Amniotic epithelial cell (primary cell): ENCODE data around the gene LRCH1.

Source experiments
- DNase-seq: peaks from one replicate; pipeline ENCODE4 v3.0.0-alpha.2; 2010; ENCODE audit warnings: low read depth

Gene LRCH1

DNA sequence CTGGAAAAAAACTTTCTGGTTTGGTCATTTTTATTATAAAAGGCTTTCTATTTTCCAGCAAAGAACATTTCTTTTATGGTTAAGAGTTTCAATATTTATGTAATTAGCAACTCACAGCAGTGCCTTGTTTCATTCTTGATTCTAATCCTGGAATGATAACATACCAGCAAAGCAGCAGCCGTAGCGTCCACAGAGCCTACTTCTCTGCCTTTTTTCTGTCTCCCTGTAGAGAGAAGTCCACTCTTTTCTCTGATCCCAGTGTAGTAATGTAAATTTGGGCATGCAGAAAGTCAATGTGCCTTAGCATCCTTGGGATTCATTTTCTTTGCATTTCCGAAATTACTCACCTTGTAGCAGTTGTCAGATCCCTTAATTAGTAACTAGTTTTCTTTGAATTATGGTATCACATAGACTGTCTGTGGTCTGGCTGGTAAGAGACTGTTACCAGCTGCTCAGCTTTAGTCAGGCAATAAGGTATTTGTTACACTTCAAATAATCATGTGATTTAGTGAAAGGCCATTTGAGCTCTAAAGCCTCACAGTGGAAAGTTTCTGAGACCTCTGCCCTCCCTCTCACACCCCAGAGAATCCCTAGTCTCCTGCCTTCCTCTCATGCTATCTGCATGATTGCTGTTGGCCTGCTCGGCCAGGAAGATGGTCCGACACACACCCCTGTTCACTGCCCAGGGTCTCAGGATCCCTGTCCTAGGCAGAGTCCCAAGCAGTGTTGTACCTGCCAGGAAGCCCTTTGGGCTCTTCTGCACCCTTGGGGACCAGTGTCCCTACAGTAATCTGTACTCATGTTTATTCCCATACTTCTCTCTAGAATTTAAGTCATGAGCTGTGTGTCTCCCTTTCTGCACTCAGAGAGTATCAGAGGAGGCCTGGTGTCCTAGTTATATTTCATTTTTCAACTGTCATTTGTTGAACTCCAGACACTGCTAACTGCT, 86.3 kb downstream of the LRCH1 start:
- peak; percentile 40 for DNase-seq

DNA sequence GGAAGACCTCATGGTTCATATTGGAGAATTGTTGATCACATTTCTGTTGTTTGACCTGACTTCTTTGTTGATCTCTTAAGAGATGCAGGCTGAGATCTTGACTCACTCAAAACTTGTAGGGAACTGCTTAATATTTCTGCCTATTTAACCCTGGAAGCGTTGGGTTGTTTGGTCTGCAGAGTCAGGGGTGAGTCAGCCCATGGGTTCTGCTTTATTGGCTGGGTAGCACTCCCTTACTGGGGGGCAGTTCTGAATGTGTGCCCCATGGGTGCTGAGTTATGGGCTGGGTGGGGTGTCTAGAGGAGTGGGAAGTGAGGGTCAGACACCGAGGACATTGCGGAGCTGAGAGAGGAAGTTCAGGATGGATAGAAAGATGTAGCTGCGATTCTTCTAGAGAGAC, 87.9 kb downstream of the LRCH1 start:
- DNase-seq: peak; percentile 69

DNA sequence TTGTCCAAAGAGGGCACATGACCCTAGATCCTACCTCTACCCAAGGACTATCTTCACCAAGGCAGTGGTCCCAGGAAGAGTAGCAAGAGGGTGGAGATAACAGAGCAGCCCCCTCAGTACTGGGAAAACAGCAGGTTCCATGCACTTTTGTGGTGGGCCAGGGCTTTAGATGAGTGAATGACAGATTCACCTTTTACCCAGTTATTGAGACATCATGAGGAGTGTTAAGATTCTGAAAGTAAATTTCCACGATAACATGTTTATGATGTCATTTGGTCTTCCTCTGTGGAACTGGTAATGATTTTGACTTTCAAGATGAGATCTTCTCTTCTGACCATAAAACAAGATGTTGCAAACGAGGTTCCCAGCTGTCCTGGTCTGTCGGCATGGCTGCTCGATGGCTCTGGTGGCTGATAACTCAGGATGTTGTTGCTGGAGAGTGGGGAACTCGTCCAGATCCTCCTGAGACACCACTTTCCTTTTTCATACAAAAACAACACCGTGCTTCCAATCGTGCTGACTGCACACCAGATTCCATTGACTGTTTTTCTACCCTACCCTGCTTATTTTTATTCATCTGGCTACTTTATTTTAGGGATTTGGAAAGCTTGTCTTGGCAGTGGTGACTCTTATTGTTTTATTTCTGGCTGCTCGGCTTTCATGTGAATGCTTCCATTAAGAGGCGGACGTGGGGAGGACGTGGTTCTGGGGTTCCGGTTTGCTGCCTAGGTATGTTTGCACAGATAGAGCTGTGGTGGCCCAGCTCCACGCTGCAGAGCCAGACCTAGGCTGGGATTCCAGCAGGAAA, 88.5 kb downstream of the LRCH1 start:
- no peak for DNase-seq

DNA sequence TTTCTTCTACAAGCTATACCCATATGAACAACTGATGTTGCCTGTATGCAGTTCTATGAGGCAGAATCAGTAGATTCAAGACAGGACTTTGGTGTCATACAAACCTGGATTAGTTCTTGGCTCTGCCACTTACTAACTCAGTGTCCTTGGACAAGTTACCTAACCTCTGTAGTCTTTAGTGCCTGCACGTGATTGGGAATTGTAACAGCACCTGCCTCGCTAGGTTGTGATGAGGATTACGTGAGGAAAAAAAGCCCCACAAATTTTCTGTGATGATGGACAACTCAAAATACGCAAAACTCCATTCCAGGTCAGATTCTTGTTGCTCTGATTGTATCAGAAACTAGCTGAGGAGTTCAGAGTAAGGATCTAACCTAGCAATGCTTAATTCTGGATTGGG, 89.3 kb downstream of the LRCH1 start:
- no peak for DNase-seq

DNA sequence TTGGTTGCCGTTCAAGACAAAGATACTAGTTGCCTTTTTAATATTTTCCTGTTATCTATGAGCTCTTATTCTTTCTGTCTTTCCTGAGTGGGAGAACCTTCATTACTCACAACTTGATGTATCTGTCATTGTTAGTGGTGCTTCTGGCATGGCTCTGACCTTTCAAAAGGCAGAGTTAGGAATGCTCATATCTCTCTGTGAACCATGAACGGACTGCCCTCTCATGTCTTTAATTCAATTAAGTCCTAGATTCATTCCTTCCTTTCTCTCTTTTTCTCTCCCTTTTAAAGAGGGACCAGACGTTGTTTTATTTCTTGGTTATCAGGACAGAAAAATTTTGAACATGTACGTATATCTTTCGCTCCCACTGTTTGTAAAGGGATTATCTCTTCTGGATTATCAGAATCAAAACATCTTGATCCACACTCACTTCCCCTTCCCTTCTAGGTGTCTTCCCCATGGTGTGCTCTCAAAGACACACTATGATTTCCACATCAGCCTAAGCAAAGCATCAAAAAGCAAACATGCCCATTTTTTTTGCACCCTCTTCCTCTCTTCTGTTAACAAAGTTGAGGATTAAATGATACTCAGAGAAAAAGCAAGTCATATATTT, 90.3 kb downstream of the LRCH1 start:
- DNase-seq: peak; percentile 92

DNA sequence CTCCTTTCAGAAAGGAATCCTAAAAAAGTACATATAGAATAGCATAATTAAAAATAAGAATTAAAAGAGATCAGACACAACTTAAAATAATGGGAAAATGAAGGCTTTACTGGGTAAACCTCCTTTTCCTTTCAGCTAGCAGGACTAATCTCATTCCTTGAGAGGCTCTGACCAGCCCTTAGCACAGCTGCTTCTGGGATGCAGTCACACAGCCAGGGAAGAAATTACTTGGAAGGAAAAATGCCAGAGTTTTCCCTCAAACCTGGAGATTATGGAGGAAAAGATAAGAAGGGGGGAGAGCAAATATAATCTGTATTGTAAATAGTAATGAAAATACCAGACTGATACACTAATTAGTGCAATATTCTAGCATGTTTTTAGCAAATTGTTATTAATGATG, 91.8 kb downstream of the LRCH1 start:
- DNase-seq: peak; percentile 37

DNA sequence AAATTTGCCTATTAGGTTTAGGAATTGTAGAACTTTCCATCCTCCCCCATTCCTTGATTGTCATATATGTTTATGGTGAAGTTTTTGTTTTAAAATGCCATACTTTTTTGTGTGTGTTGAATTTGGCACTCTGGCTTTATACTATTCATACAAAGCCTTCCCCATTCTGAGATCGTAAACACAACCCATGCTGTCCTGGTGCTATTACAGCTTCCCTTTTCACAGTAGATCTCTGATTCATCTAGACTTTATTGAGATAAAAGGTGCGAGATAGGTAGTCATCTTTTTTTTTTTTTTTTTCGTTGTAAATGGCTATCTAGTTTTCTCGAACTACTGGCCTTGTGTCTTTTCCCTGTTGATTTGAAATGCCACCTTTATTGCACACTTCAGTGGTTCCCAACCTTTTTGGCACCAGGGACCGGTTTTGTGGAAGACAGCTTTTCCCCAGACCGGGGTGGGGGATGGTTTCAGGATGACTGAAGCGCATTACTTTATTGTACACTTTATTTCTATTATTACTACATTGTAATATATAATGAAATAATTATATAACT, 94.6 kb downstream of the LRCH1 start:
- DNase-seq: no peak

DNA sequence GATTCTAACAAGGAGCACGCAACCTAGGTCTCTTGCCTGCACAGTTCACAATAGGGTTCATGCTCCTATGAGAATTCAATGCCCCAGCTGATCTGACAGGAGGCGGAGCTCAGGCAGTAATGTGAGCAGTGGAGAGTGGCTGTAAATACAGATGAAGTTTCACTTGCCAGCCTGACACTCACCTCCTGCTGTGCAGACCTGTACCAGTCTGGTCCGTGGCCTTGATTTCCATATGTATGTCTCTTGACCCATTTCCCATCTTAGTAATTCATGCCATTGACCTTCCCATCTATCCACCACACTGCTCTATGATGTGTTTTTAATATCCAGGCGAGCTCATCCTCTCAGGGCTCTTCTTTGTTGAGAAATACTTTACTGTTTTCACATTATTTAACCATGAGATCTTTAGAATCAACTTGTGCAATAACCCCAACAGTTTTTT, 95.2 kb downstream of the LRCH1 start:
- DNase-seq: peak; percentile 89

DNA sequence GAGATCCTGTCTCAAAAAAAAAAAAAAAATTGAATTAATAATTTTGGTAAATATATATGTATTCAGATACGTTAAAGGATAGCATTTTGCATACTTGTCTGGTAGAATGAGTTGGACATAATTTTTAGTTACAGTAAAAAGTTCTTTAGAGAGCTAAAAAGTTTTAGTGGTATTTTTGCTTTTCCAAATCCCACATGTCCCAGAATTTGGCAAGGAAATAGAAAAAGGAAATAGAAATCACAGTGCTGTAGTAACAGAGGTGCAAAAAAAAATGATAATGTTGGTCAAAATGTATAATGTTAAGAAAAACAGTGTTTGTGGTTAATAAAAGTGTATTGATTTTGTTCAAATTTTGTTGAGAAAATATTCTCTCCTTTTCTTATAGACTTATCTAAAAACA, 96.8 kb downstream of the LRCH1 start:
- no peak for DNase-seq

DNA sequence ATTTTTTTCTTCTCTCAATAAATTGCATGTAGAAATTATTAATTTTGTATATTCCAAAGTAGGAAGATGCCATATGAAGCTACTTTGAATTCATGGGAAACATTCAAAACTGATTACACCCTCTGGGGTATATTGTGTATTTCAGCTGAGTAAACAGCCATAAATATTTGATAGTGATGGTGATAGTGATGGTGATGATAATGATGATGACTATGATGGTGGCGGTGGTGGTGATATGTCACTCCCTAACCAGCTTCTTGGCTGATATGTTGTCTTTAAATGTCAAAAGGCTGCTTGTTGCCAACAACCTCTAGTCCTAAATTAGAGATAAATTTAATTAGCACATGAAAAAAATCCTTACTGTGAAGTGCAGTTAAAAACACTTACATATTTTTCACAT, 102.0 kb downstream of the LRCH1 start:
- no peak for DNase-seq

DNA sequence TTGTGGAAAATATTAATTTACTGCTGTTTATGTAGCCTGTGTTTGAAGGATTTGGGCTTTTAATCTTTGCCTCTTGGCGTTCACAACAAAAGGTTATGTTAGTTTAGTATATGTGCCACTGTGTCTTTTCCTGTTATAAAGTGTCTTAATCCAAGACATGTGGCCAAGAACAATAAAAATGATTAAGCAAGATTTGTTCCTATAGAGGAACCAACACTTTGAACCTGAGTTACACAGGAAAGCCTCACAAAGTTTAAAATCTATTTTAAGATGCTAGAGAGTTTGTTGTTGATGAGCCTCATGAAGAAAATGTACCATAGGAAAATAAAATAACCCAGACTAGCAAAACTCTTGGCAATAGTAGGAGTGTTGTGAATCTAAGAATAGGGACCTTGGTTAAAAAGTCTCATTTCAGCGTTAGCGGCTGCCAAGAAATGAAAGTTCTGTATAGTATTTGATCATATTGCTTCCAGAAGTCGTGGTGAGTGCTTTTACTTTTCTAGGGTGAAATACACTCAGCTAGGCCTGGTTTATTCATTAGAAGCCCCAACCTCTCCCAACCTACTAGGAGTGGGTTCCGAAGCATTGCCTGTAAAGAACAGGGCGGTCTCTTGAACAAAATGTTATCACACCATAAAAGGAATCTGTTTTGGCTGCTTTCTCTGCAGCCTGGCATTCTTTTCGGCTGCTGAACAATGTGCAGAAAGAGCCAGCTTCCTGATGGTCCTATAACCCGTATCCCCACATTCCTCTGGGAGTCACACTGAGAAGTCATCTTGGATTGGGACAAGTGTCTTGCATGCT, 102.6 kb downstream of the LRCH1 start:
- DNase-seq: no peak

DNA sequence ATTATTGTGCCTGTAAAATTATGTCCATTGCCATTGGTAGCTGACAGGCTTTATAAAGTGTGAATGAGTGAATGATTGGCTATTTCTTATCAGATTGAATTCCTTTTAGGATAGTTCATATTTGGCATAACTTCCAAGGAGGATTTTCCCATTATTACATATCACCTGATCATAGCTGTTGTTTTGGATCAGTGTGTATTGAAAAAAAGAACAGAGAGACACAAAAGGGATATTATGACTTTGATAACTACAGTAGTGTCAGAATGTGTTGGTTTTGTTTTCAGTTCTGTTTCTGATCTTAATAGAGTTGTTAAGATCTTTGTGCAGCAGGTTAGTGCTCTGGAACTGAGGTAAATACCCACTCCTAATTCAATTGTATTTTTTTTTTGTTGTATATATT, 103.8 kb downstream of the LRCH1 start:
- DNase-seq: no peak

DNA sequence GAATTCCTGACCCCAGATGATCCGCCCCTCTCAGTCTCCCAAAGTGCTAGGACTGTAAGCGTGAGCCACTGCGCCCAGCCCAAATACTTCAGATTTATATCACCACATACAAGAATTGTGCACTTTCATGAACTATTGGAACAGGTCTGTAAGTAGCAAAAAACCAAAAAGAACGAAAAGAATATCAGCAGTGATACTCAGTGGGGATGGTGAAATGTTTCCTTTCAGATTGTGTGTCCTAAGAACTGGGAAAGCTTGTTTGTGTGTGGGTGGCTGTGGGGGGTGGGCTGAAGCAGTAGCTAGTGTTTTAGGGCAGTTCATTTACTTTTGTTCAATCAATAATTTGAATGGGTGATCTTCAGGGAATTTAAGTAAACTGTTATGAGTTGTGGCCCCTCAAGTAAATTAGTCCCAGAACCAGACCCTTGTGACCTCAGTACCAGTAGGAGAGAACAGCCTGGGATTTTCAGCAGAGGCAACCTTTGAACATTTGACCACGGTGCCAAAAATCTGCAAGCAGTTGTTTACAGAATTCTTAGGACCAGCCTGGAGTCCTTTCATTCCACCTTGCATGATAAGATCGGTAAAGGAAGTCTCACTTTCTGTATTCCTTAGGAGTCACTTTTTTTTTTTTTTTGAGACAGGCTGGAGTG, 106.6 kb downstream of the LRCH1 start:
- no peak for DNase-seq

DNA sequence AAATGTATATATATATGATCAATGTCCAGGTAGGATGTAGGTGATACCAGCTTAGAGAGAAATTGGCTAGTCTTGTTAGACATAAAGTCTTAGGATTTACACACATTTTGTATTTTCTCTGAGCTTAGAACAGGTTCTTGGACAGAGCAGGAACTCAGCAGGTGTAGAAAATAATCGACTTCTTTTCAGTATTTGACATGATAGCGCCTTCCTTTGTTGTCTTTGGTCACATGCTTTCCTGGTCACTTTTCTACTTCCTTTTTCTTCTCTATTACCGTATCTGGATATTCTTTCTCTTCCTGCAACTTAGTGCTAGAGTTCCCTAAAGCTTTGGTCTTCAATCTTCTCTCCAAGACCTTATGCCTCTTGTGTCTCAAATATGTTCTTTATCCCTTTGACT, 107.4 kb downstream of the LRCH1 start:
- DNase-seq: no peak

DNA sequence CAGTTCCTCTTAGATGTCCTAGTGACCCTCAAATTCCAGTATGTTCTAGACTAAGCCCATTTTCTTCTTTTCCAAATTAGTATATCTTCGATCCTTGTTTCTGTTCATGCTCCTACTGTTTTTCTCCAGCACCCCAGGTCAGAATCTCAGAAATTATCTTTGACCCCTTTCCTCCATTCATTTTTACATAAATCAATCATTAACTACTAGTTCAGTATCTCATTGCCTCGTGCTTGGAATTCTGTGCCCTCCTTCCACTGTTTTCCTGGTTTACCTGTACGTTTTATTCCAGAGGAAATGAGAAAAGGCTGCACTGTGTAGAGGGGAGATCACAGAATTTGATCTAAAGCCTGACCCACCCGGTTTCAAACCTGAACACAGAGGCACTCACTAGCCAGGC, 107.9 kb downstream of the LRCH1 start:
- no peak for DNase-seq

DNA sequence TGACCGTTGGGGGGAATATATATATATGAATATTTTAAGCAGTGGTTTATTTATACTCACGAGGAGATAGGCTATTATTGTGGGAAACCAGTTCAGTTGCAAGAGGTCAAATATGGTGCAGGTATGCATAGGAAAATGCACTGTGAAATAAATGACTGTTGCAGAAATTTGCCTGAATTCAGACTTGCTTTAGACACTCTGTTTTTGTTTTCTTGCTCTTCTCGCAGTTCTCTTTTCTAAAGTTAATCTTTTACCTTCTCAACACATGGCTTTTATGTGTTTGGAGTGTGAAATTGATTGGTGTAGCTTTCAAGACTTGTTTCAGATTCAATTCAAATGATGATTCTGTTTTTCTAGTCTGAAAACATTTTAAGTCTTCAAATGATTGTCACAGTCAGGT, 109.7 kb downstream of the LRCH1 start:
- DNase-seq: no peak

DNA sequence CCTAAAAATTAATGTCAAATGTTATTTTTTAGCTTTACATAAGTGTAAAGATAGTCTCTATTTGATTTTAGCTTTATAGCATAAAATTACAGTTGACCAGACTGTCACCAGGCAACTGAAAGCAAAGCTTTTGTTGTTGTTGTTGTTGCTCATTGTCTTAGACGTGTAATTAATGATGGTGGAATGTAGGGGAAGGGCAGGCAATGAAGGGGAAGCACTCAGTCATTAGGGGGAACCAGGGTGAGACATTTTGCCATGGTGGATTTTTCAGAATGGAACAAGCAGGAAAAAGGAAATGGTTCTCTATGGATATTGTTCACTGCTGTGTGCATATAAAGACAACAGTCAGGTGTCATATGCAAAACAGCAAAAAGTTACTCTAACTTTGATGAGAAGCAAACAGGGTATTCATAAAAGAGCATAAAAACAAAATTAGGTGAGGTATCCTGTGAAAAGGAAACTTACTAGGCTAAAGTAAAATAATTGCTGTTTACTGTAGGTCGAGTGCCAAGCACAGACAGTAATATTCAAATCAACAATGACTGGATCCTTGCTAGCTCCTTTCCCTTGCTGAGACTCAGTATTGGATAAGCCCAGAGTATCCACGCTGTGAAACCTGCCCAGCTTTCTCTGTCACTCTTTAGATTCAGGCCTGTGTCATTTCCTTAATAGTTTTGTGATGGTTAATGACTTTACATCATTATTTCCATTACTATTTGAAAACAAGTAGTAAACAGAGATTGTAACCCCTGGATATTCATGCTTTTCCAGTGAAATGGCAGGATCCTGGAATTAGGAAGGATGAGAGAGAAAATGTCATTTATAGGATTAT, 110.5 kb downstream of the LRCH1 start:
- DNase-seq: no peak

DNA sequence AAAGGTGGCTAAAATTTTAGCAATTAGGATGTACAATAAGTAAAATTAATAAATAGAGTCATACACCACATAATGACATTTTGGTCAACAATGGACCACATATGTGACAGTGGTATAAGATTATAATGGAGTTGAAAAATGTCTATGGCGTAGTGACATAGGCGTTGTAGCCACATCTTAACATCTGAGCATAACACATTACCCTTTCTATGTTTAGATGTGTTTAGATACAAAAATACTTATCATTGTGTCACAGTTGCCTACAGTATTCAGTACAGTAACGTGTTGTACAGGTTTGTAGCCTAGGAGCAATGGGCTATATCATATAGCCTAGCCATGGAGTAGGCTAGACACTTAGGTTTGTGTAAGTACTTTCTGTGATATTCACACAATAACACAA, 111.2 kb downstream of the LRCH1 start:
- DNase-seq: no peak

DNA sequence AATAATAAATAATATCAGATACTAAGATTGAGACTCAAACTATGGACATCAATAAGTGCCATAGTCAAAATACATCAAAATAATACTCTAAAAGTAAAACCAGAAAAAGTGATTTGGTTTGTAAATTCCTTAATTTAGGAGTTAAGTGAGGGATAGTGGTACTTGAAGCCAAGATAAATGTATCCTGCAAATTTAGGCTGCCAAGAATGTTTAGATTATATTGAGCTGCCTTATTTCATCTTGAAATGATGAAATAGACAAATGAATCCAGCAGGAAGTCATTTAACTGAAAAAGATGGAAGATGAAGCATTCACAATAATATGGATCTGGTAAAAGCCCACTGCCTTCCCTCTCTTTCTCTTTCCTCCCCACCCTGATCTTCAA, 112.3 kb downstream of the LRCH1 start:
- no peak for DNase-seq
